Measurements from ENCODE around the gene GJB4.
"Not testable (repeated sequence)": the region's sequence is repeated elsewhere in the genome, so short reads cannot be mapped to it uniquely, and the experiment has no call there.

The GJB4 gene

GRCh38 chr1:34759503-34760357 is at the start of gene GJB4:
GJB4 (plus strand) TSS chr1:34759740; CDS start chr1:34761255, 1,515 bp downstream.
- no peak for DNase-seq

GRCh38 chr1:34710812-34711211 is 48.7 kb upstream of the GJB4 start:
- no peak for DNase-seq

GRCh38 chr1:34711485-34711884 is 48.1 kb upstream of the GJB4 start:
- no peak for DNase-seq

- DNase-seq = no peak
Measured at GRCh38 chr1:34712007-34712688, 47.4 kb upstream of the GJB4 start.

- no peak for DNase-seq
Measured at GRCh38 chr1:34713443-34713842, 46.1 kb upstream of the GJB4 start.

- no peak for DNase-seq
Measured at GRCh38 chr1:34714386-34714785, 45.2 kb upstream of the GJB4 start.

- no peak for DNase-seq
Measured at GRCh38 chr1:34715139-34715538, 44.4 kb upstream of the GJB4 start.

GRCh38 chr1:34721241-34721640 is 38.3 kb upstream of the GJB4 start:
- no peak for DNase-seq

GRCh38 chr1:34721646-34722355 is 37.7 kb upstream of the GJB4 start:
- DNase-seq = no peak

GRCh38 chr1:34726861-34727260 is 32.7 kb upstream of the GJB4 start:
- DNase-seq = no peak

- no peak for DNase-seq
Measured at GRCh38 chr1:34730485-34730884, 29.1 kb upstream of the GJB4 start.

GRCh38 chr1:34732831-34733230 is 26.7 kb upstream of the GJB4 start:
- not testable (repeated sequence) for DNase-seq

GRCh38 chr1:34736692-34737091 is 22.8 kb upstream of the GJB4 start:
- no peak for DNase-seq

GRCh38 chr1:34737236-34737635 is 22.3 kb upstream of the GJB4 start:
- DNase-seq = not testable (repeated sequence)

- no peak for DNase-seq
Measured at GRCh38 chr1:34739613-34740012, 19.9 kb upstream of the GJB4 start.

- DNase-seq = no peak
Measured at GRCh38 chr1:34740161-34740868, 19.2 kb upstream of the GJB4 start.

- peak; percentile 85 to 91 for DNase-seq
Measured at GRCh38 chr1:34742667-34743270, 16.8 kb upstream of the GJB4 start.

GRCh38 chr1:34743775-34744174 is 15.8 kb upstream of the GJB4 start:
- DNase-seq = no peak

GRCh38 chr1:34744851-34745250 is 14.7 kb upstream of the GJB4 start:
- no peak for DNase-seq

GRCh38 chr1:34745666-34746065 is 13.9 kb upstream of the GJB4 start:
- DNase-seq = no peak

GRCh38 chr1:34746101-34746500 is 13.4 kb upstream of the GJB4 start:
- DNase-seq = no peak
